ENCODE results near the gene MAN1C1.

GRCh38 chr1:25570798-25571521 lies 45.6 kb upstream of the MAN1C1 start:
- TF ChIP-seq MAX (IDR thresholded peaks at IDR 0.05; ENCODE audit: low read depth, low read length): no peak
- no peak for TF ChIP-seq CTCF (IDR thresholded peaks at IDR 0.05; ENCODE audit: low read depth, low read length)

All from NB4 (cell line).